Neuronal stem cell (in vitro differentiated cells): Measurements from ENCODE around the gene C5orf58.

Experiments
- DNase-seq: peaks from one replicate; pipeline ENCODE4 v3.0.0-alpha.2; 2013; ENCODE audit warnings: low spot score
- H2AFZ ChIP-seq: one replicate; pipeline ENCODE4 v1.6.1; 2013; ENCODE audit warnings: mild to moderate bottlenecking, low read length, inconsistent platforms
- H2AK5ac ChIP-seq: 2 replicates; pipeline ENCODE4 v1.6.1; 2013; ENCODE audit warnings: low read depth, mild to moderate bottlenecking, inconsistent platforms, low read length, moderate library complexity, mixed read lengths
- H2BK120ac ChIP-seq: 2 replicates; pipeline ENCODE4 v1.6.1; 2013; ENCODE audit warnings: low read depth, mild to moderate bottlenecking, inconsistent platforms, low read length, moderate library complexity, mixed read lengths
- H2BK12ac ChIP-seq: one replicate; pipeline ENCODE4 v1.6.1; 2013; ENCODE audit warnings: low read length, inconsistent platforms
- H2BK15ac ChIP-seq: 2 replicates; pipeline ENCODE4 v1.6.1; 2013; ENCODE audit warnings: mild to moderate bottlenecking, low read length, inconsistent platforms, mixed read lengths
- H2BK5ac ChIP-seq: one replicate; pipeline ENCODE4 v1.6.1; 2013; ENCODE audit warnings: inconsistent platforms, mild to moderate bottlenecking, low read length, moderate library complexity
- H3K14ac ChIP-seq: one replicate; pipeline ENCODE4 v1.6.1; 2013; ENCODE audit warnings: low read length, inconsistent platforms
- H3K18ac ChIP-seq: 2 replicates; pipeline ENCODE4 v1.6.1; 2013; ENCODE audit warnings: low read length, inconsistent platforms
- H3K23ac ChIP-seq: 2 replicates; pipeline ENCODE4 v1.6.1; 2013; ENCODE audit warnings: low read depth, mild to moderate bottlenecking, mixed read lengths, low read length, inconsistent platforms; ENCODE audit not compliant: poor library complexity
- H3K27ac ChIP-seq: replicated peaks from 3 replicates; pipeline ENCODE4 v1.5.1; 2013; ENCODE audit warnings: low read length, inconsistent platforms
- H3K27me3 ChIP-seq, 3 experiments: 2 replicates each; pipeline ENCODE4 v1.6.1; 2013; ENCODE audit warnings: low read length in 3 of 3, mild to moderate bottlenecking in 2 of 3, inconsistent platforms in 1 of 3, low read depth in 1 of 3, mixed read lengths in 1 of 3, moderate library complexity in 1 of 3; ENCODE audit not compliant: control insufficient read depth in 3 of 3, insufficient read depth in 3 of 3
- H3K36me3 ChIP-seq, 2 donors: replicated peaks in 1 of 2; 2 replicates each; pipeline ENCODE4 v1.6.1; 2013; ENCODE audit warnings: low read length in 2 of 2; ENCODE audit not compliant: control insufficient read depth in 2 of 2, insufficient read depth in 2 of 2
- H3K4ac ChIP-seq: 2 replicates; pipeline ENCODE4 v1.6.1; 2013; ENCODE audit warnings: inconsistent platforms, mild to moderate bottlenecking, low read length, moderate library complexity
- H3K4me1 ChIP-seq, 2 donors: 1 replicate in 1 of 2; 2 replicates in 1 of 2; pipeline ENCODE4 v1.6.1; 2013; ENCODE audit warnings: low read length in 2 of 2, low read depth in 1 of 2; ENCODE audit not compliant: control insufficient read depth in 2 of 2, insufficient read depth in 1 of 2
- H3K4me2 ChIP-seq: one replicate; pipeline ENCODE4 v1.6.1; 2013; ENCODE audit warnings: mild to moderate bottlenecking, low read length, inconsistent platforms; ENCODE audit not compliant: insufficient read depth, poor library complexity, severe bottlenecking
- H3K4me3 ChIP-seq, 2 donors: 2 replicates each; pipeline ENCODE4 v1.5.1; 2013; ENCODE audit warnings: low read length in 2 of 2, mild to moderate bottlenecking in 2 of 2, inconsistent platforms in 1 of 2, moderate library complexity in 1 of 2
- H3K79me1 ChIP-seq: one replicate; pipeline ENCODE4 v1.6.1; 2013; ENCODE audit warnings: low read depth, mild to moderate bottlenecking, inconsistent platforms, low read length, moderate library complexity
- H3K9ac ChIP-seq: one replicate; pipeline ENCODE4 v1.6.1; 2013; ENCODE audit warnings: mild to moderate bottlenecking, low read depth, low read length, inconsistent platforms; ENCODE audit not compliant: poor library complexity
- H3K9me3 ChIP-seq, 2 donors: replicated peaks in 1 of 2; 2 replicates each; pipeline versions ENCODE3 to v1.6.1; 2013; ENCODE audit warnings: low read length in 2 of 2, mild to moderate bottlenecking in 2 of 2, inconsistent platforms in 1 of 2, low read depth in 1 of 2, mixed read lengths in 1 of 2, moderate library complexity in 1 of 2; ENCODE audit not compliant: control insufficient read depth in 2 of 2, insufficient read depth in 1 of 2
- H4K8ac ChIP-seq: one replicate; pipeline ENCODE4 v1.6.1; 2013; ENCODE audit warnings: low read depth, mild to moderate bottlenecking, inconsistent platforms, low read length, moderate library complexity
- H4K91ac ChIP-seq: one replicate; pipeline ENCODE4 v1.6.1; 2013; ENCODE audit warnings: low read length, low read depth, mild to moderate bottlenecking, inconsistent platforms; ENCODE audit not compliant: poor library complexity
- WGBS, 2 donors: extraction: QIAGEN DNeasy Blood & Tissue Kit; methylation state at CpG; one replicate each; pipeline ENCODE4 v1.1.7; 2013; ENCODE audit warnings: missing lambda C conversion rate in 2 of 2, mixed read lengths in 1 of 2; ENCODE audit not compliant: insufficient read length in 2 of 2, insufficient replicate concordance in 1 of 2; ENCODE audit errors: extremely low coverage in 2 of 2; 5-methylcytosine and 5-hydroxymethylcytosine counted together

Gene C5orf58

GRCh38 chr5:170280011-170280493 lies 47.3 kb downstream of the C5orf58 start:
- Histone ChIP-seq H3K18ac (peak overlapping the region; percentile 8), H3K4me3 (no peak overlapping the region), H2BK120ac (no peak overlapping the region), H2BK12ac (no peak overlapping the region), H3K4ac (no peak overlapping the region), H3K36me3 (no peaks in the 10 kb centered on the region), H3K14ac (no peak overlapping the region), H3K4me2 (no peak overlapping the region), H2BK5ac (no peak overlapping the region), H3K9me3 (peaks cover 0 to 6% of the 10 kb centered on the region in 2 donors), H3K27ac (peak overlapping the region; percentile 70), H2AFZ (no peak overlapping the region), H2BK15ac (no peak overlapping the region), H4K91ac (no peak overlapping the region), H3K4me1 (peaks cover 0 to 19% of the 10 kb centered on the region in 2 donors), H3K27me3 (no peaks in the 10 kb centered on the region), H3K79me1 (no peaks in the 10 kb centered on the region), H2AK5ac (no peak overlapping the region), H4K8ac (peak overlapping the region; percentile 20), H3K9ac (no peak overlapping the region), H3K23ac (no peak overlapping the region)
- no CpG with 5 or more reads among the region's 6 CpGs for WGBS, 2 donors
- DNase-seq: peak; percentile 27

- Histone ChIP-seq H2BK15ac (no peak overlapping the region), H2BK120ac (no peak overlapping the region), H3K36me3 (no peaks in the 10 kb centered on the region), H3K27me3 (no peaks in the 10 kb centered on the region), H3K23ac (no peak overlapping the region), H3K4me1 (peaks cover 0 to 16% of the 10 kb centered on the region in 2 donors), H3K18ac (no peak overlapping the region), H3K4me3 (no peak overlapping the region), H3K9ac (no peak overlapping the region), H4K91ac (no peak overlapping the region), H3K14ac (no peak overlapping the region), H3K9me3 (peaks cover 0 to 7% of the 10 kb centered on the region in 2 donors), H3K27ac (no peak overlapping the region), H2BK5ac (no peak overlapping the region), H2BK12ac (no peak overlapping the region), H3K4me2 (no peak overlapping the region), H2AK5ac (peak overlapping the region; percentile 17), H4K8ac (no peak overlapping the region), H3K4ac (no peak overlapping the region), H2AFZ (no peak overlapping the region), H3K79me1 (no peaks in the 10 kb centered on the region)
- DNase-seq: no peak
- no CpG with 5 or more reads among the region's 1 CpG for WGBS, 2 donors
Measured at GRCh38 chr5:170283296-170283695, 50.5 kb downstream of the C5orf58 start.

DNA sequence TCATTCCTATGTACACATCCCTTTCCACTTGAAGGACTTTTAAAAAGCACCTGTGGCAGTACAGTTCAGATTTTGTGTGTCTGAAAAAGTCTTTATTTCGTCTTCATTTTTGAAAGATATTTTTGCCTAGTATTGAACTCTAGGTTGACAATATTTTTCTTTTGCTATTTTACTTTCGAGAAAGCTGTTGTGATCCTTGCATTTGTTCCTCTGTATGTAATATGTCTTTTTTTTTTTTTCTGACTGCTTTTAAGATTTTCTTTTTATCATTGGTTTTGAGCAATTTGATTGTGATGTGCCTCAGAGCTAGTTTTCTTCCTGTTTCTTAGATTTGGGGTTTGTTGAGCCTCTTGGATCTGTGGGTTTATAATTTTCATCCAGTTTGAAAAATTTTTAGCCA lies 51.4 kb downstream of the C5orf58 start:
- H3K27ac ChIP-seq: no peak overlapping the region
- H2AK5ac ChIP-seq: no peak overlapping the region
- no peak overlapping the region for H3K4me2 ChIP-seq
- no peak overlapping the region for H3K4ac ChIP-seq
- H4K91ac ChIP-seq: no peak overlapping the region
- no peak overlapping the region for H4K8ac ChIP-seq
- H3K18ac ChIP-seq: no peak overlapping the region
- no peak overlapping the region for H2BK15ac ChIP-seq
- peaks cover 0 to 7% of the 10 kb centered on the region in 2 donors for H3K9me3 ChIP-seq
- no peak for DNase-seq
- H3K79me1 ChIP-seq: no peaks in the 10 kb centered on the region
- no peak overlapping the region for H2BK120ac ChIP-seq
- H3K36me3 ChIP-seq: no peaks in the 10 kb centered on the region
- no peak overlapping the region for H3K4me3 ChIP-seq
- H3K14ac ChIP-seq: no peak overlapping the region
- no CpG with 5 or more reads among the region's 2 CpGs for WGBS, 2 donors
- H3K9ac ChIP-seq: no peak overlapping the region
- H3K23ac ChIP-seq: no peak overlapping the region
- no peak overlapping the region for H2BK12ac ChIP-seq
- H3K27me3 ChIP-seq: no peaks in the 10 kb centered on the region
- H2AFZ ChIP-seq: no peak overlapping the region
- peaks cover 0 to 8% of the 10 kb centered on the region in 2 donors for H3K4me1 ChIP-seq
- H2BK5ac ChIP-seq: no peak overlapping the region

GRCh38 chr5:170285181-170285580 lies 52.4 kb downstream of the C5orf58 start:
- Histone ChIP-seq H2AFZ (no peak overlapping the region), H2BK15ac (no peak overlapping the region), H3K27ac (no peak overlapping the region), H3K27me3 (no peaks in the 10 kb centered on the region), H3K36me3 (no peaks in the 10 kb centered on the region), H3K9me3 (peaks cover 0 to 12% of the 10 kb centered on the region in 2 donors), H3K4ac (no peak overlapping the region), H4K91ac (no peak overlapping the region), H3K23ac (no peak overlapping the region), H3K18ac (no peak overlapping the region), H3K9ac (no peak overlapping the region), H3K4me3 (no peak overlapping the region), H2AK5ac (no peak overlapping the region), H2BK120ac (no peak overlapping the region), H4K8ac (no peak overlapping the region), H3K79me1 (no peaks in the 10 kb centered on the region), H3K4me2 (no peak overlapping the region), H3K4me1 (peaks cover 0 to under 1% of the 10 kb centered on the region in 2 donors), H3K14ac (no peak overlapping the region), H2BK12ac (no peak overlapping the region), H2BK5ac (no peak overlapping the region)
- no peak for DNase-seq
